OCI-LY1 (cell line): Measurements from ENCODE around the gene NDUFV1.

Experiments
- EZH2 ChIP-seq: fragments of 200-600 bp; sonication (generic), shearing (Covaris generic); IDR thresholded peaks from 2 replicates; pipeline ENCODE4 v1.8.0; 2017; ENCODE audit warnings: borderline replicate concordance, mixed run types, mild to moderate bottlenecking, antibody characterized with exemption, low read length, moderate library complexity, mixed read lengths
- TF ChIP-seq, protein P1 (sequence below): fragments of 200-600 bp; sonication (generic), shearing (Covaris generic); IDR thresholded peaks from 2 replicates; pipeline ENCODE4 v1.5.1; 2017; ENCODE audit warnings: mild to moderate bottlenecking, antibody characterized with exemption, low read length, moderate library complexity, mixed read lengths

DNA sequence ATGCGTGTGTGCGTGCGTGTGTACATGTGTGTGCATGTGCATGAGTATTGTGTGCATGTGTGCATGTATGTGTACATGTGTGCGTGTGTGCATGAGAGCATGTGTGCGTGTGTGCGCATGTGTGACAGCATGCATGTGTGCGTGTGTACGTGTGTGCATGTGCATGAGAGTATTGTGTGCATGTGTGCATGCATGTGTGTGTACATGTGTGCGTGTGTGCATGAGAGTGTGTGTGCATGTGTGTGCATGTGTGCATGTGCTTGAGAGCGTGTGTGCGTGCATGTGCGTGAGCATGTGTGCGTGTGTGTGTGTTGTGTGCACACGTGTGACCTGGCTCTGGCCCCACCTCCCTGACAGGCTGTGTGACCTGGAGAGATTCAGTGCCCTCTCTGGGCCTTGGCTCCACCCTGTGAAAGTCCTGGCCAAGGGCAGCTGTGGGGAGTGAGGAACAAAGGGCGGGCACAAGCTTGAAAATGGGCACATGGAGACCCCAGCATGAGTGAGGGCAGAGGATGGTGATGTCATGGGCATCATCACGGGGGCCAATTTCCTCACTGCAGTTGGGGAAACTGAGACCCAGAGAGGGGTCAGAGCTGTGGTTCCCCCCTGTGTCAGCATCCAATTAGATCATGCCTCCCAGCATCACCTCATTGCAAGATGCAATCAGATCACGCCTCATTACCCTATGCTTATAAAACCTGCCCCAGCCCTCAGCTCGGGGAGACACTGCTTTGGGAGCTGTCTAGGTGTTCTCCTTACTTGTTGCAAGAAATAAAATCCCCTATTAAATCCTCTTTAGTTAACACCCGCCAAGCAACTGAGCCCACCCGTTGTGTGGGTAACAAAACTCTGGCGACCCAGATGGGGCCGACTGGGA, 43.1 kb downstream of the NDUFV1 start:
- TF ChIP-seq, protein P1, sequence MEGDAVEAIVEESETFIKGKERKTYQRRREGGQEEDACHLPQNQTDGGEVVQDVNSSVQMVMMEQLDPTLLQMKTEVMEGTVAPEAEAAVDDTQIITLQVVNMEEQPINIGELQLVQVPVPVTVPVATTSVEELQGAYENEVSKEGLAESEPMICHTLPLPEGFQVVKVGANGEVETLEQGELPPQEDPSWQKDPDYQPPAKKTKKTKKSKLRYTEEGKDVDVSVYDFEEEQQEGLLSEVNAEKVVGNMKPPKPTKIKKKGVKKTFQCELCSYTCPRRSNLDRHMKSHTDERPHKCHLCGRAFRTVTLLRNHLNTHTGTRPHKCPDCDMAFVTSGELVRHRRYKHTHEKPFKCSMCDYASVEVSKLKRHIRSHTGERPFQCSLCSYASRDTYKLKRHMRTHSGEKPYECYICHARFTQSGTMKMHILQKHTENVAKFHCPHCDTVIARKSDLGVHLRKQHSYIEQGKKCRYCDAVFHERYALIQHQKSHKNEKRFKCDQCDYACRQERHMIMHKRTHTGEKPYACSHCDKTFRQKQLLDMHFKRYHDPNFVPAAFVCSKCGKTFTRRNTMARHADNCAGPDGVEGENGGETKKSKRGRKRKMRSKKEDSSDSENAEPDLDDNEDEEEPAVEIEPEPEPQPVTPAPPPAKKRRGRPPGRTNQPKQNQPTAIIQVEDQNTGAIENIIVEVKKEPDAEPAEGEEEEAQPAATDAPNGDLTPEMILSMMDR, result no peak
- TF ChIP-seq EZH2, result no peak
